Measurements from ENCODE around the gene ZMYND12.
A peak's percentile ranks its signal among the peaks of the same experiment; 100 is the strongest.

ZMYND12 gene

DNA sequence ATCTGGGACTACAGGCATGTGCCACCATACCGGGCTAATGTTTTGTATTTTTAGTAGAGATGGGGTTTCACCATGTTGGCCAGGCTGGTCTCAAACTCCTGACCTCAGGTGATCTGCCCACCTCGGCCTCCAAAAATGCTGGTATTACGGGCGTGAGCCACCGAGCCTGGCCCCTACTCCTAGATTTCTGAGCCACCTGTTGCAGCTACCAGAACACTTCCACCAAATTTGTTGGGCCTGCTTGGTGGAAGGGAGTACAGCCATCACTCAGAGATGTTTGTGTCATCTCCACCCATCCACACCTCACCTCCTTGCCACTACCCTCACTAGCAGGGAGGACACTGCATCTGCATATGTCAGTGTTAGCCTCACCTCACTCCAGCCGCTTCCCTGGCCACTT is 69.8 kb downstream of the ZMYND12 start:
- H3K36me3 Mint-ChIP-seq (ENCODE audit: low read depth) = no peaks in the 10 kb centered on the region
- H3K9me3 Mint-ChIP-seq = no peaks in the 10 kb centered on the region
- H3K4me3 Mint-ChIP-seq = no peak overlapping the region
- no peak overlapping the region for H3K27ac Mint-ChIP-seq
- peaks cover 28% of the 10 kb centered on the region for H3K27me3 Mint-ChIP-seq
- H3K4me1 Mint-ChIP-seq (ENCODE audit: low read depth) = no peaks in the 10 kb centered on the region

DNA sequence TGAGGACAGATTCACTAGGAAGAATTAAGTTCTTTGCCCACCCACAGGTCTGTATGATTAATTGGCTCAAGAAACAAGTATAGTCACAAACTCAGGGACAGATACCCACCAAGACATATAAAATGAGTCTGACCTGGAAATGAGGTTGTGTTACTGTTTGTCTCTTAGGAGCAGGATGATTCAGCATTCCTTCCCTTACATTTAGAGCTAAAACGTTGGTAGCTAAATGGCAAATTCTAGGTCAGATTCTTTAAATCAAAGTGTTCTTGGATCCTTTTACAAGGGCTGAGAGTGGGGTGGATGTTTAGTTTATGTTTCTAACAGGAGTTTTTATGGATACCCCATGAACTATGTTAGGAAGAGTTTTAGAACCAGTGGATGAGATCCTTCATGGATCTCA is 70.5 kb downstream of the ZMYND12 start:
- no peaks in the 10 kb centered on the region for H3K9me3 Mint-ChIP-seq
- no peaks in the 10 kb centered on the region for H3K36me3 Mint-ChIP-seq (ENCODE audit: low read depth)
- H3K4me3 Mint-ChIP-seq = no peak overlapping the region
- H3K27ac Mint-ChIP-seq = no peak overlapping the region
- peaks cover 28% of the 10 kb centered on the region for H3K27me3 Mint-ChIP-seq
- H3K4me1 Mint-ChIP-seq (ENCODE audit: low read depth) = no peaks in the 10 kb centered on the region

DNA sequence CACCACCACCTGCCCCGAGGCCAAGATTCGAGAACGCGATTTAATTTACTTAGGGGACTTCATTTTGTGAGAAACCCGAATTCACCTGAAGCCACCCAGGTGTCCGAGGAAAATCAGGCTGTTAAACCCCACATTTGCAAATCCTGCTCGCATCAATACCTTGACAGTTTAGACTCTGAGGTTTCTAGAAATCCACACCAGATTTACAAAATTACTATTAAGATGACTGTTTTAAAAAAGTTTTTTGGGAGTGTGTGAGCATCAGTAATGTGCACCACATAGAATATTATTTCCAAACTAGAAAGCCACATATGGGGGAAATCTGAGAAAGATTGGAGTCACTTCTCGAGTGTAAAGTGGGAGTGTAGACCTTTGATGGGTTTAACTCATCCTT is 74.5 kb downstream of the ZMYND12 start:
- peaks cover 6% of the 10 kb centered on the region for H3K4me1 Mint-ChIP-seq (ENCODE audit: low read depth)
- H3K4me3 Mint-ChIP-seq = peak overlapping the region; percentile 75
- peaks cover 48% of the 10 kb centered on the region for H3K27me3 Mint-ChIP-seq
- H3K27ac Mint-ChIP-seq = no peak overlapping the region
- no peaks in the 10 kb centered on the region for H3K36me3 Mint-ChIP-seq (ENCODE audit: low read depth)
- no peaks in the 10 kb centered on the region for H3K9me3 Mint-ChIP-seq

DNA sequence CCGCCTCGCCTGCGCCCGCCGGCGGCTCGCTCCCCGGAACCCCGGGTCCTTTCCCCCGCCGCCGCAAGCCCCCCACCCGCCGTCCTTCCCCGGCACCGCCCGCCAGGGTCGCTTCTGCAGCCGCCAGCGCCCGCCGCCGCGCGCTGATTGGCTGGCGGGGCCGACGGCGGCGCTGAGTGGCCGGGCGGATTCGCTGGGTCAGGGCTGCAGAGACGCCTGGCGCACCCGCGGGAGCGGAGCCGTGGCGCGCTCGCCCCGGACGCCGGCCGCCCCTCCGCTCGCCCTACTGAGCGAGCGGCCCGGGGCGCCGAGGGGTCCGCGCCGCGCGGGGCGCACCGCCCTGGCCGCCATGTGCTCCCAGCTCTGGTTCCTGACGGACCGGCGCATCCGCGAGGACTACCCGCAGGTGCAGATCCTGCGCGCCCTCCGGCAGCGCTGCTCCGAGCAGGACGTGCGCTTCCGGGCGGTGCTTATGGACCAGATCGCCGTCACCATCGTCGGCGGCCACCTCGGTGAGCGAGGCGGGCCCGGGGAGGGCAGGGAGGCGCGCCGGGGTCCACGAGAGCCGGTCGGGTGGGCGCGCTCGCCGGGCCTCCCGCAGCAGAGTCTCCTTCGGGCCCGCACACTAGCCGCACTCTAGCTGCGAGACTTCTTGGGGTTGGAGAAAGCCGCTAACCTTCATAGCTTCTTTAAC is 75.1 kb downstream of the ZMYND12 start, which contains the start of gene RIMKLA:
Gene RIMKLA, plus strand, starts transcription at position 207 of the 694 bp plus-strand sequence. Its CDS starts 143 bp downstream, at position 350.
- Mint-ChIP-seq H3K4me1 (ENCODE audit: low read depth) (peaks cover 6% of the 10 kb centered on the region), H3K27me3 (peaks cover 48% of the 10 kb centered on the region), H3K4me3 (peak within 1 kb of the TSS; percentile 80), H3K27ac (peak within 1 kb of the TSS; percentile 40), H3K9me3 (no peaks in the 10 kb centered on the region), H3K36me3 (ENCODE audit: low read depth) (no peaks in the 10 kb centered on the region)
